Neural progenitor cell (in vitro differentiated cells): ENCODE data around the gene SLC9A3.

Experiments used
- EZH2 ChIP-seq: fragments of 200-600 bp; sonication (generic); IDR thresholded peaks from 2 replicates; pipeline ENCODE4 v1.6.1; 2017; ENCODE audit warnings: antibody characterized with exemption, mild to moderate bottlenecking, moderate library complexity
- EZH2phosphoT487 ChIP-seq: fragments of 200-600 bp; sonication (generic); IDR thresholded peaks from 2 replicates; pipeline ENCODE4 v1.6.1; 2017; ENCODE audit warnings: antibody characterized with exemption
- TF ChIP-seq, protein P1 (sequence below): fragments of 200-600 bp; sonication (generic); IDR thresholded peaks from 2 replicates; pipeline ENCODE4 v1.5.1; 2017; ENCODE audit warnings: antibody characterized with exemption, mild to moderate bottlenecking

DNA sequence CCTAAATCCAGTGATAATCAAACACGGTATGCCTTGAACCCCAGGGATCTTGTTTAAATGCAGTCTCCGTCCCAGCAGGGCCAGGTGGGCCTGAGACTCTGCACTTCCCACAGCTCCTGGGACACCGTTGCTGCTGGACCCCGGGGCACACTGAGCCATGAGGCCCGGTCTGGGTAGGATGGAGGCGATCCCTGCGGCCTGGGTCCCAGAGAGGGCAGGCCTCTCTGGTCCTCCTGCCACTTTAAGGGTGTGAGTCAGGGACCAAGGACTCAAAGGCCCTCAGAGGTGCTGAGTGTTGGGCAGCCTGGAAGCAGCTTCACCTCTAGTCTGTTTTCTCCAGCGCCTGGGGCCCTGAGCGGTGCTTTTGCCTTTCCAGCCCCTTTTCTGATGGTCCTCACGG is 34.1 kb upstream of the SLC9A3 start:
- TF ChIP-seq, protein P1, sequence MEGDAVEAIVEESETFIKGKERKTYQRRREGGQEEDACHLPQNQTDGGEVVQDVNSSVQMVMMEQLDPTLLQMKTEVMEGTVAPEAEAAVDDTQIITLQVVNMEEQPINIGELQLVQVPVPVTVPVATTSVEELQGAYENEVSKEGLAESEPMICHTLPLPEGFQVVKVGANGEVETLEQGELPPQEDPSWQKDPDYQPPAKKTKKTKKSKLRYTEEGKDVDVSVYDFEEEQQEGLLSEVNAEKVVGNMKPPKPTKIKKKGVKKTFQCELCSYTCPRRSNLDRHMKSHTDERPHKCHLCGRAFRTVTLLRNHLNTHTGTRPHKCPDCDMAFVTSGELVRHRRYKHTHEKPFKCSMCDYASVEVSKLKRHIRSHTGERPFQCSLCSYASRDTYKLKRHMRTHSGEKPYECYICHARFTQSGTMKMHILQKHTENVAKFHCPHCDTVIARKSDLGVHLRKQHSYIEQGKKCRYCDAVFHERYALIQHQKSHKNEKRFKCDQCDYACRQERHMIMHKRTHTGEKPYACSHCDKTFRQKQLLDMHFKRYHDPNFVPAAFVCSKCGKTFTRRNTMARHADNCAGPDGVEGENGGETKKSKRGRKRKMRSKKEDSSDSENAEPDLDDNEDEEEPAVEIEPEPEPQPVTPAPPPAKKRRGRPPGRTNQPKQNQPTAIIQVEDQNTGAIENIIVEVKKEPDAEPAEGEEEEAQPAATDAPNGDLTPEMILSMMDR, result no peak
- no peak for TF ChIP-seq EZH2
- TF ChIP-seq EZH2phosphoT487, result no peak
